Nephron progenitor cell (in vitro differentiated cells): ENCODE data around the gene TMEM30B.
A peak's percentile ranks its signal among the peaks of the same experiment; 100 is the strongest.
"Not testable (repeated sequence)": the region's sequence is repeated elsewhere in the genome, so short reads cannot be mapped to it uniquely, and the experiment has no call there.

ENCODE experiments used
- DNase-seq: peaks from one replicate; pipeline ENCODE4 v3.0.0; 2021
- H3K27ac Mint-ChIP-seq: 2 replicates; pipeline ENCODE4 v1.8.0; 2021; ENCODE audit warnings: mild to moderate bottlenecking, moderate library complexity, mixed read lengths
- H3K27me3 Mint-ChIP-seq: 2 replicates; pipeline ENCODE4 v1.8.0; 2021; ENCODE audit warnings: mild to moderate bottlenecking, low read depth, mixed read lengths; ENCODE audit not compliant: poor library complexity
- H3K36me3 Mint-ChIP-seq: 2 replicates; pipeline ENCODE4 v1.8.0; 2021; ENCODE audit warnings: low read depth, mixed read lengths
- H3K4me1 Mint-ChIP-seq: 2 replicates; pipeline ENCODE4 v1.8.0; 2021; ENCODE audit warnings: mixed read lengths
- H3K4me3 Mint-ChIP-seq: 2 replicates; pipeline ENCODE4 v1.8.0; 2021; ENCODE audit warnings: mild to moderate bottlenecking, moderate library complexity, mixed read lengths
- H3K9me3 Mint-ChIP-seq: 2 replicates; pipeline ENCODE4 v1.8.0; 2021; ENCODE audit warnings: mild to moderate bottlenecking, moderate library complexity, mixed read lengths
- TF ChIP-seq, protein P1 (sequence below): fragments of 200-600 bp; sonication (generic); IDR thresholded peaks from 2 replicates; pipeline ENCODE4 v1.5.0; 2021; ENCODE audit warnings: antibody characterized with exemption

The TMEM30B gene

DNA sequence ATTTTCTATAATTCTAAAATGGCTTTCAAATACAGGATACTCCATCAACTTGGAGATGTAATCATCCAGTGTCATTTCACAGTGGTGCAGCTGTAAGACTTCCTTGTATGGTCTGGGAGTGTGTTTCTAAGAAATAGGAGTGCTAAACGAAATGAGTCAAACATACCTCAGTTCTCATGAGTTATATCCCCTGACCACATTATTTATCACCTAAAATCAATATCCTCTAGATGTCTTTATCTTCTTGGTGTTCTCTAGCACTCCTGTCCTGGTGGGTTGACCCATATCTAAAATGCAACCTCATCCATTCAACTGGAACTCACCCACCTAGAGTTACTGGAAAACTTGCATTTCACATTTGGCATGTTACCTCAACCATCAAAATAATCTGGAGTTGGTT is 33.2 kb downstream of the TMEM30B start:
- TF ChIP-seq, protein P1, sequence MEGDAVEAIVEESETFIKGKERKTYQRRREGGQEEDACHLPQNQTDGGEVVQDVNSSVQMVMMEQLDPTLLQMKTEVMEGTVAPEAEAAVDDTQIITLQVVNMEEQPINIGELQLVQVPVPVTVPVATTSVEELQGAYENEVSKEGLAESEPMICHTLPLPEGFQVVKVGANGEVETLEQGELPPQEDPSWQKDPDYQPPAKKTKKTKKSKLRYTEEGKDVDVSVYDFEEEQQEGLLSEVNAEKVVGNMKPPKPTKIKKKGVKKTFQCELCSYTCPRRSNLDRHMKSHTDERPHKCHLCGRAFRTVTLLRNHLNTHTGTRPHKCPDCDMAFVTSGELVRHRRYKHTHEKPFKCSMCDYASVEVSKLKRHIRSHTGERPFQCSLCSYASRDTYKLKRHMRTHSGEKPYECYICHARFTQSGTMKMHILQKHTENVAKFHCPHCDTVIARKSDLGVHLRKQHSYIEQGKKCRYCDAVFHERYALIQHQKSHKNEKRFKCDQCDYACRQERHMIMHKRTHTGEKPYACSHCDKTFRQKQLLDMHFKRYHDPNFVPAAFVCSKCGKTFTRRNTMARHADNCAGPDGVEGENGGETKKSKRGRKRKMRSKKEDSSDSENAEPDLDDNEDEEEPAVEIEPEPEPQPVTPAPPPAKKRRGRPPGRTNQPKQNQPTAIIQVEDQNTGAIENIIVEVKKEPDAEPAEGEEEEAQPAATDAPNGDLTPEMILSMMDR, result no peak
- Mint-ChIP-seq H3K27me3 (peaks cover 8% of the 10 kb centered on the region), H3K36me3 (no peaks in the 10 kb centered on the region), H3K4me1 (peaks cover 29% of the 10 kb centered on the region), H3K27ac (no peak overlapping the region), H3K9me3 (no peaks in the 10 kb centered on the region), H3K4me3 (no peak overlapping the region)
- DNase-seq, result no peak

DNA sequence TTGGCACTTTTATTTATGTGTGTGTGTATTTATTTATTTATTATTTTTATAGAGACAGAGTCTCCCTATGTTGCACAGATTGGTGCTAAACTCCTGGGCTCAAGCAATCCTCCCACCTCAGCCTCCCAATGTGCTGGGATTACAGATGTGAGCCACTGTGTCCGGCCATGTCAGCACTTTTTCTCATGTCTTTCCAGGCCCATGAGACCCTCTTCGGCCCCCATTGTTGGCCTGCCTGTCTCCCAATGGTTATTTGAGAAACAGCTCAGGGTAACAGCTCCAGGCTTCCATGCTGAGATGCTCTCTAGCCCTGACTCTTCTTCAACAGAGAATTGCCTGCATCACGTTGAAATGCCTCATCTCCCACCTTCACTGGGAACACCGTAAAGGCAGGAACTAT is 34.4 kb downstream of the TMEM30B start:
- H3K36me3 Mint-ChIP-seq, result peaks cover 2% of the 10 kb centered on the region
- H3K4me1 Mint-ChIP-seq, result peaks cover 20% of the 10 kb centered on the region
- H3K27ac Mint-ChIP-seq, result no peak overlapping the region
- peaks cover 3% of the 10 kb centered on the region for H3K27me3 Mint-ChIP-seq
- no peak overlapping the region for H3K4me3 Mint-ChIP-seq
- DNase-seq, result no peak
- peaks cover 7% of the 10 kb centered on the region for H3K9me3 Mint-ChIP-seq
- TF ChIP-seq, protein P1, result no peak

DNA sequence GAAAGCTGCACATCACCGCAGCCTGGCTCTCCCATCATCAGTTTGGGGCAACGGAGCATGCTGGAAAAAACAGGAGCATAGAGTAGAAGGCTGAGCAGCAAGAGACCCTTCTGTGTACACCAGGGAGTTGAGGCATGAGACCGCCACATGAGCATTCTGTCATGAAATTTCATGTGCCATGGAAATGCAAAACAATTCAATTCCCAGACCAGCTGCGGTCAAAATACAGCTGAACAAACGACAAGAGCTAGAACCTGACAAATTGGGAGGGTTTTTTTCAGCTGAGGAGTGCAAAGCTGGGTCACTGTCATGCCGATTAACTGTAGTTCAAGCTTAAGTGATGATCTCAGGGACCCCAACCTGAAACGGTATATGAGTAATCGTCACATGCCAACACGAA is 37.1 kb downstream of the TMEM30B start:
- H3K9me3 Mint-ChIP-seq, result peaks cover 32% of the 10 kb centered on the region
- TF ChIP-seq, protein P1, result no peak
- H3K27me3 Mint-ChIP-seq, result peaks cover 6% of the 10 kb centered on the region
- peak overlapping the region; percentile 16 for H3K27ac Mint-ChIP-seq
- H3K36me3 Mint-ChIP-seq, result peaks cover 23% of the 10 kb centered on the region
- peaks cover 20% of the 10 kb centered on the region for H3K4me1 Mint-ChIP-seq
- DNase-seq, result no peak
- no peak overlapping the region for H3K4me3 Mint-ChIP-seq

DNA sequence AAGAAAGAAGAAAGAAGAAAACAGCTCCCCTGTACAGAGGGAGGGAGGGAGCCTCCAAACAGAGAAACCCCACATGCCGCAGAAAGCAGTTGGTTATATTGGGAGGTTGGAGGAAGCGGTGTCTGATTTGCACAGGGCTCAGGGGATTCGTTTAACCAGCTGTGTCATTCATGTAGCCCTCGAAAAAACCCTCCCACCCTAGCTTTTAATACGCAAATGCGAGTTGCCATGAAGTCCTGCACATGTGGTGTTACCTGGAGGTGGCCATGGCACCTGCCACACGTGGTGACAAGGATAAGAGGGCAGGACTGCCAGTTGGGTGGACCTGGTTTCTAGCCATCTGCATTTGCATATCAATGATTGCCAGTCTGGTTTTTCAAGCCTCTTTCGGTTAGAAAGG is 40.9 kb downstream of the TMEM30B start:
- peaks cover 16% of the 10 kb centered on the region for H3K4me1 Mint-ChIP-seq
- TF ChIP-seq, protein P1, result no peak
- peaks cover 33% of the 10 kb centered on the region for H3K9me3 Mint-ChIP-seq
- H3K27ac Mint-ChIP-seq, result no peak overlapping the region
- no peak overlapping the region for H3K4me3 Mint-ChIP-seq
- DNase-seq, result no peak
- peaks cover 23% of the 10 kb centered on the region for H3K36me3 Mint-ChIP-seq
- peaks cover 3% of the 10 kb centered on the region for H3K27me3 Mint-ChIP-seq

DNA sequence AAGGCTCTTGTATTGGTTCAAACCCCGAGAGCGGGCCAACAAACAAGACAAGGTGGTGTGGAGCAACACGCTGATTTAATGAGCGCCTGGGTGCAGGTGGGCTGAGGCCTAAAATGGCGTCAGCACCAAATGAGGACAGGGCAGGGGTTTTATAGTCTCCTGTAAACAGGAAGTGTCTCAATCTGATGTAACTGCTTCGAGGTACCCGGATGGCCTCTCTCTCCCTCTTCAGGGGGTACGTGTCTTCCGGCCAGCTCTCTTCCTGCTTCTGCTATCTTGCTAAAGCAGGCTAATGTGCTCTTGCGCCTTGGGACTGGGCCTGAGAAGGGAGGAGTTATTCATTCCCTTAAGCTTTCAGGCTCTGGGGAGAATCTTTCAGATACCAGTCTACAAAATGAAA is 41.9 kb downstream of the TMEM30B start:
- Mint-ChIP-seq H3K36me3 (peaks cover 23% of the 10 kb centered on the region), H3K9me3 (peaks cover 33% of the 10 kb centered on the region)
- H3K27ac Mint-ChIP-seq, H3K4me1 Mint-ChIP-seq, H3K4me3 Mint-ChIP-seq, DNase-seq, H3K27me3 Mint-ChIP-seq: not testable (repeated sequence)

DNA sequence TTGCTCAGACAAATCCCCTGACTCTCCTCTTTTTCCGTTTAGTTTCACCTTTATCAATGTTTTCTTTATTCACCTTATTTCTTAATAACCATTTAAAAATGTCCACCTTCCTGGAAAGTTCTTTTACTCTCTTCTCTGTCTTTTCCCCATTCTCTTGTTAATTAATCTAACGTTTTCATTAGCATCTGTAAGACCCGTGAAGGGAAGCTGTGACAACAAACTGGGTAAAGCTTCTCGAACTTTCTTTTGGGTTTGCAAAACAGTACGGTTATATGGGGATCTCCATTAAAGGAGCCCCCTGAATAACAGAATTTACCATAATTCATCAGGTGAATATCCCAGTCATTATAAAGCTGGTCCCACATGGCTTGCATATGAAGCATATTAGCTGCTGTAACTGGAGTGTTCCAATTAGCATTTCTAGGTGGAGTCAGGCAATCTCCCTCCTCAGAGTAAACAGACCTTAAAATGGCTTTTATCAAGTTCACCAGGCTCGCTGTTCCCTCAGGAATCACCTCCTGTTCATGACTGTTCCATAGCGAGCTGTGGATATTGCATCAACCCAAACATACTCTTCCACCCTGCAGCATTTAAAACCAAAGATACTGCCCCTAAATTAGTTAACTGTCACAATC is 42.4 kb downstream of the TMEM30B start:
- Mint-ChIP-seq H3K4me1 (peaks cover 1% of the 10 kb centered on the region), H3K36me3 (peaks cover 23% of the 10 kb centered on the region), H3K9me3 (peaks cover 33% of the 10 kb centered on the region), H3K27ac (no peak overlapping the region), H3K27me3 (peaks cover 3% of the 10 kb centered on the region), H3K4me3 (no peak overlapping the region)
- TF ChIP-seq, protein P1, result no peak
- no peak for DNase-seq
